Activated CD4-positive, alpha-beta T cell treated with anti-CD3 and anti-CD28 coated beads, Interleukin-2, amount 10 ng/mL, durations not matched to agents 7 days and 5 days (primary cell): Measurements from ENCODE around the gene MAGEF1. TPM values are rescaled to one million over a fixed set of nuclear protein-coding genes. Genes with fewer than 3 reads are reported as not detected.
"Not testable (repeated sequence)": the region's sequence is repeated elsewhere in the genome, so short reads cannot be mapped to it uniquely, and the experiment has no call there.

Experiments used
- CTCF ChIA-PET: fragments of 350-600 bp; sonication (Branson Sonifier 250); formaldehyde crosslinking; loops from one replicate; lab custom pipeline; 2021; ENCODE audit warnings: antibody characterized with exemption; lab: Charles Lee
- POLR2A ChIA-PET: fragments of 350-600 bp; sonication (Branson Sonifier 250); formaldehyde crosslinking; loops from one replicate; lab custom pipeline; 2021; ENCODE audit warnings: antibody characterized with exemption; lab: Charles Lee
- DNase-seq: peaks from one replicate; pipeline ENCODE4 v3.0.0-alpha.2; 2020
- H3K27ac Mint-ChIP-seq: one replicate; pipeline ENCODE4 v1.8.0; 2021; ENCODE audit warnings: mild to moderate bottlenecking, moderate library complexity, mixed read lengths
- H3K27me3 Mint-ChIP-seq: one replicate; pipeline ENCODE4 v1.8.0; 2021; ENCODE audit warnings: mixed read lengths
- H3K36me3 Mint-ChIP-seq: one replicate; pipeline ENCODE4 v1.8.0; 2021; ENCODE audit warnings: low read depth, mixed read lengths
- H3K4me1 Mint-ChIP-seq: one replicate; pipeline ENCODE4 v1.8.0; 2021; ENCODE audit warnings: mixed read lengths
- H3K4me3 Mint-ChIP-seq: one replicate; pipeline ENCODE4 v1.8.0; 2021; ENCODE audit warnings: mild to moderate bottlenecking, moderate library complexity, mixed read lengths
- H3K9me3 Mint-ChIP-seq: one replicate; pipeline ENCODE4 v1.8.0; 2021; ENCODE audit warnings: mixed read lengths
- total RNA-seq, 2 experiments: library from RNA; stranded (reverse); gene quantifications; one replicate each; pipeline ENCODE4 v1.2.3, GENCODE V29; 2021

The MAGEF1 gene
- total RNA-seq, 2 experiments from 2014 or later: 5.0 to 6.1 TPM

DNA sequence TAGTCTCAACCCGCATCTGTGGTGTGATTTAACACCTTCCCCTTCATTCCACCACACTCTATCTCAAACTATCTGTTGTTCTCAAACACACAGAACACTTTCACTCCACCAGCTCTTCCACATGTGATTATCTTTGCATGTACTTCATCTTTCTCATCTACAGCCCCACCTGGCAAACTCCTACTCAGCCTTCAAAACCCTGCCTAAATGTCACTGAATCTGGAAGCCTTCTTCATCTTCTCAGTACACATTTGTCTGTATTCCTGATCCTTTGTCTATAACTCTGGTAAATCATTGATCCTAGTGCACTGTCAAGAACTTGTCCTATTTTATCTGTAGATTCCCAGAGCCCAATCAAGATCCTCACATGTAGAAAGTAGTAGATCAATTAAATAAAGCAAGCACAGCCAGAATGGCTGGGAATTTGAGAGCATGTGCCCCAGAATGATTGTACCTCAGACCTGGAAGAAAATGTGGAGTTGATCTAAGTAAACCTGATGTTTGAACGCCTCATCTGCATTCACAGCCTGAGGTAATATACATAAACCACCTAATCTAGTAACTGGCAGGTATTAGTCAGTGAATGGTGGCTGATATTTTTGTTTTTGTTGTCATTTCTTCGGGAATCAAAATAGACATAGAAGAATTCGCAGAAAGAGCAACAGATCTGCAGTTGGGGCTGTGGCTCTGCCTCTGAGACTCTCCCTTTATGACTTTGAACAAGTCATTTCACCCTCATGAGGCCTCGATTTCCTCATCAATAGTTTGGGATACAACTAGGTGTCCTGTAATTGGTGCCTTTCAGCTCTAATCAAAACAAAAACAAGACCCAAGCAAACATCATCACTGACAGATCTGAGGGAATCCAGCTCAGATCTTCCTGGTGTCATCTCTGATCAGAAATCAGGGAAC lies 28.0 kb upstream of the MAGEF1 start:
- Mint-ChIP-seq H3K9me3 (no peaks in the 10 kb centered on the region), H3K4me3 (no peak overlapping the region), H3K27me3 (peaks cover 5% of the 10 kb centered on the region), H3K4me1 (no peaks in the 10 kb centered on the region), H3K27ac (no peak overlapping the region), H3K36me3 (no peaks in the 10 kb centered on the region)
- CTCF ChIA-PET: interaction anchor here (0.5 kb wide), 1 partner anchor 745 kb away, joined by 3 read pairs; no protein-coding TSS in a partner anchor
- POLR2A ChIA-PET: no interaction called here
- no peak for DNase-seq

DNA sequence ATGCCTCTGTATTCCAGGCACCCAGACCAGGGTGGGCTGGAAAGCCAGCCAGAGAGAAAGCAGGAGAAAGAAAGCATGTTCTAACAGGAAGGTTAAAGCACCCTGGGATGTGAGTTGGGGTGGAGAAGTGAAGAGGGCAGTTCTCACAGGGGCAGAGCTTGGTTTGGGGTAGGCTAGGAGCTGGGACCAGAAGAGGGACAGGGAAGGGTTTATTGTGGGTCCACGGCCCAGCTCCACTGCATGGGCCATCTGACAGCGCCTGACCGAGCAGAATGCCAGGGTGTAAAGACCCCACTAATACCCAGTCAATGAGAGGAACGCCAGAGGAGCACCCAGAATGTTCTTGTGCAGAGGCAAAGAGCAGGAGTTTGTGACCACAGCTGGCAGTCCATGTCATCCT lies 27.1 kb upstream of the MAGEF1 start:
- Mint-ChIP-seq H3K27ac (no peak overlapping the region), H3K4me3 (no peak overlapping the region), H3K27me3 (peaks cover 5% of the 10 kb centered on the region), H3K36me3 (no peaks in the 10 kb centered on the region), H3K9me3 (no peaks in the 10 kb centered on the region), H3K4me1 (no peaks in the 10 kb centered on the region)
- ChIA-PET CTCF (interaction anchor here (1.2 kb wide), 1 partner anchor 25 kb away, joined by 3 read pairs; no protein-coding TSS in a partner anchor), POLR2A (no interaction called here)
- DNase-seq: no peak

DNA sequence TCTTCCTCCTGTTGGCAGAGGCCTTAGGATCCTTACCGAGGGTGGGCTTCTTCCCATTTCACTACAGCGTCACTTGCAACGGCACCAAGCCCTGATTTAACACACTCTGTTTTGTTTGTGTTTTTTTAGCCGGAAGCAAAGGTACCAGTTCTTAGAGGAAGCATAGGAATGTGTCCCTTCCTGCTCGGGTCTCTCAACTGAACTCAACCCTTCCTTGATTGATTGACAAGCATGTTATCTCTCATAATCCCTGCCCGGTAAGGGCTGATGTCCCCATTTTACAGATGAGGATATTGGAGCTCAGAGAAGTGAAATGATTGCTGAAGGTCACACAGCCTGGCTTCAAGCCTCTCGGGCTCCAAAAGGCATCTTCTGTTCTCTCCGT lies 26.6 kb upstream of the MAGEF1 start:
- POLR2A ChIA-PET: no interaction called here
- Mint-ChIP-seq H3K36me3 (no peaks in the 10 kb centered on the region), H3K4me3 (no peak overlapping the region), H3K27me3 (peaks cover 5% of the 10 kb centered on the region), H3K9me3 (no peaks in the 10 kb centered on the region), H3K27ac (no peak overlapping the region), H3K4me1 (no peaks in the 10 kb centered on the region)
- no peak for DNase-seq
- CTCF ChIA-PET: interaction anchor here (1.2 kb wide), 1 partner anchor 26 kb away, joined by 3 read pairs; no protein-coding TSS in a partner anchor

DNA sequence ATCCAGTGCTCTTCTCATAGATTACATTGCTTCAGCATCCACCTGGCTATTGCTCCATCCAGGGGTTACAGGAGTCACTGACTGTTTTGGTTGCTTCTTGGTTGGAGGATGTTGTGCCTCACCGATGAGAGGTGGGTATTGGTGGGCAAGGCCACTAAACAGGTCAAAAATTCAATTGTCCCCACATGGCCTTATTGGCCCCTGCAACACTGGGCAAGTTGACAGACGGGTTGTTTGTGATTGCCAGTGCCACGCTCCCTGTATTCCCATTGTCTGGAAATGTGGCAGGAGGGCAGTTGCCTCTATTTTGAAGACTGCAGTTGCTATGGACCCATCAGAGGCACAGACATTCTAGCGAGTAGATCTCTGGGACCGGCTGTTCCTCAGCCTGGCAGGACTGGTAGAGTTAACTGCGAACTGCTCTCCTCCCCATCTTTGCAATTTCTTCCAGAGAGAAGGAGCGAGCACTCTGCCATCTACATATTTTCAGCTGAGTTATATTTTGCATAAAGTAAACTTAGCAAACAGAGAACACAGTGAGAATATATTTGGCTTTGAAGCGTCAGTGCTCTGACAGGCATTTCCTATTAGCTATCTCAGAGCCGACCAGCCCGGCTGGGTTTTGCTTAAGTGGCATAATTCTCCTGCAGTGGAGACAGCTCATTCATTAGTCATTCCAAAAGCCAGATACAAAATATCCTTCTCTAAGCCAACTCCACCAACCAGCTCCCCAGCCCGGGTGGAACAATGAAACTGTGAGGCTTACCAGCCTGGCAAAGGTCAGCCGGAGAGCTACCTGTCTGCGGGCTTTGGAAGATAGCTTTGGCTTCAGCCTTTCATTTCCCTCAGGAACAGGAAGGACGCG lies 26.0 kb upstream of the MAGEF1 start:
- no peaks in the 10 kb centered on the region for H3K9me3 Mint-ChIP-seq
- ChIA-PET CTCF (interaction anchor here (1.2 kb wide), 1 partner anchor 26 kb away, joined by 3 read pairs; no protein-coding TSS in a partner anchor), POLR2A (no interaction called here)
- peaks cover 5% of the 10 kb centered on the region for H3K27me3 Mint-ChIP-seq
- no peak overlapping the region for H3K4me3 Mint-ChIP-seq
- no peak for DNase-seq
- H3K36me3 Mint-ChIP-seq: no peaks in the 10 kb centered on the region
- H3K4me1 Mint-ChIP-seq: no peaks in the 10 kb centered on the region
- no peak overlapping the region for H3K27ac Mint-ChIP-seq

DNA sequence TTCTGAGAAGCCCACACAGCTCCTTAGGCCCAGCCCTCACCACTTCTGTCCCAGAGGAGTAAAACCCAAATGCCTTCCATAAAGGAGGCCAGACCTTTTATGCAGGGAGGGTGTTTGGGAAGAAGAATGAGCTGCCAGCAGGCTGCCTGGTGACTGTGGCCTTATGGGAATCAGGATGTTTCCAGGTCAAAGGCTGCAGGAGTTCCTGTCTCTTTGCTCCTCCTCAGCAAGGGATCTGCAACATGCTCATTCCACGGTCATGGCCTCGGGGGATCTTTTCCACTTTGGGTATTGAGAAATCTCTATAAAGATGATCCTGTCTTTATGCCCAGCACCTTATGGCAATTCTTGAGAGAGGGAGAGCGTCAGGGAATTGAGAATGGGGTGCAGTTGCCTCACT lies 25.2 kb upstream of the MAGEF1 start:
- Mint-ChIP-seq H3K4me1 (no peaks in the 10 kb centered on the region), H3K36me3 (no peaks in the 10 kb centered on the region), H3K27ac (no peak overlapping the region), H3K4me3 (no peak overlapping the region), H3K27me3 (peaks cover 5% of the 10 kb centered on the region), H3K9me3 (no peaks in the 10 kb centered on the region)
- no peak for DNase-seq
- ChIA-PET POLR2A (no interaction called here), CTCF (interaction anchor here (1.2 kb wide), 1 partner anchor 12 kb away, joined by 5 read pairs; no protein-coding TSS in a partner anchor)

DNA sequence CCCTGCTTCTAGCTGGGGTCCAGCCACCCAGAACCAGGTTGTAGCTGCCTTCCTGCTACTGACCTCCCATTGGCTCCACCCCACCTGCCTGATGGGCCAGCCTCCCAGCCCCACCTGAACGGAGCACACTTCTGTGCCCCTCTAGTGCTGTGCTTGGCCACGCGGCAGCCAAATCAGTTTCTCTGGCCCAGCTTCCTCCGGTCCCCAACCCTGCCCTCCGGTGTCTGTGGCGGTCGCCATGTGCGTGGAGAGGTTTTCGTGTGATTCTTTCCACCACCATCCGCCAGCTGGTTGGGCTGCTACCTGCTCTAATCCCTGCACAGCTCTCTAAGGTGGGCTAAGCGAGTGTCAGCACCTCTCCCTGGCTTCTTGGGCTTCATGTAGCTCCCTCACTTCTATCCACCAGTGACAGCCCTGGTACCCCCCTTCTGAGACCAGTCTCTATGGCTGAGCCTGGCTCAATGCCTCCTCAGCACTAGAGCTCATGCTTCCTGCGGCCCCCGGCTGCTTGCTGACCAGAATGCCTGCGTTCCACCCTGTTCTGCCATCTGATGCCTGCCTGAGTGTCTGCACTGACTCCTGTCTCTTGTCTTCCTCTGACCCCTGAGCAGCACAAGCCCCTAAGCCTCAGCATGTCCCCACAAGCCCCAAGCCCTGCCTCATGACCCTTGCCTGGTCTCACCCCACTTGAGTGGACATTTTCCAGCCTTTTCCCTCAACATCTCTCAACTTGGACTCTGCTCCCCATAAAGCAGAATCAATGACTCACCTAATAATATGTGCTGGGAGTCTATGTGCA lies 23.2 kb upstream of the MAGEF1 start:
- ChIA-PET CTCF (interaction anchor here (0.8 to 1.2 kb wide), 2 partner anchors 37 to 87 kb away, joined by 3 to 4 read pairs; no protein-coding TSS in a partner anchor), POLR2A (no interaction called here)
- Mint-ChIP-seq H3K9me3 (no peaks in the 10 kb centered on the region), H3K36me3 (no peaks in the 10 kb centered on the region), H3K27ac (no peak overlapping the region), H3K27me3 (peaks cover 7% of the 10 kb centered on the region), H3K4me3 (no peak overlapping the region), H3K4me1 (no peaks in the 10 kb centered on the region)
- no peak for DNase-seq

GRCh38 chr3:184733971-184734608 lies 22.2 kb upstream of the MAGEF1 start:
- no peak for DNase-seq
- ChIA-PET POLR2A (no interaction called here), CTCF (interaction anchor here (0.7 to 1.3 kb wide), 4 partner anchors 8 to 86 kb away, joined by 3 to 4 read pairs (median 4); no protein-coding TSS in a partner anchor)
- no peaks in the 10 kb centered on the region for H3K4me1 Mint-ChIP-seq
- H3K27me3 Mint-ChIP-seq: peaks cover 5% of the 10 kb centered on the region
- no peaks in the 10 kb centered on the region for H3K36me3 Mint-ChIP-seq
- no peak overlapping the region for H3K27ac Mint-ChIP-seq
- no peak overlapping the region for H3K4me3 Mint-ChIP-seq
- no peaks in the 10 kb centered on the region for H3K9me3 Mint-ChIP-seq

DNA sequence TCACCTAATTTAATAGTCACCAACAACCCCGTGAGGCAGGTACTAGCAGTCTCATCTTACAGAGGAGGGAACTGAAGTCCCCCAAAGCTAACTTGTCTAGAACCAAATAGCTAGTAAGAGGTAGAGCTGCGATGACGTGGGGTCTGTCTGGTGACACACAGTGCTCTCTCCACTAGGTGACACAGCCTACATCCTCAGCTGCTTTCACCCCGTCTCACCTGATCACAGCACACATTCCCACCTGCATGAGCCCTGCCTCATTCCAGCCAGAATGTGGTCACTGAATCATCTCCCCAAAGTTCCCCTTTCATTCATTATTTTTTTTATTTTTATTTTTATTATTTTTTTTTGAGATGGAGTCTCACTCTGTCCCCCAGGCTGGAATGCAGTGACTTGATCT lies 21.3 kb upstream of the MAGEF1 start:
- POLR2A ChIA-PET: no interaction called here
- H3K9me3 Mint-ChIP-seq: no peaks in the 10 kb centered on the region
- no peak for DNase-seq
- H3K27me3 Mint-ChIP-seq: peaks cover 3% of the 10 kb centered on the region
- CTCF ChIA-PET: interaction anchor here (0.7 to 1.3 kb wide), 2 partner anchors 9 to 16 kb away, joined by 3 to 4 read pairs; no protein-coding TSS in a partner anchor
- H3K4me3 Mint-ChIP-seq: no peak overlapping the region
- H3K36me3 Mint-ChIP-seq: no peaks in the 10 kb centered on the region
- no peak overlapping the region for H3K27ac Mint-ChIP-seq
- no peaks in the 10 kb centered on the region for H3K4me1 Mint-ChIP-seq

- H3K4me3 Mint-ChIP-seq: no peak overlapping the region
- H3K36me3 Mint-ChIP-seq: no peaks in the 10 kb centered on the region
- H3K27ac Mint-ChIP-seq: no peak overlapping the region
- no peaks in the 10 kb centered on the region for H3K9me3 Mint-ChIP-seq
- no peak for DNase-seq
- ChIA-PET POLR2A (interaction anchor here (0.7 kb wide), 1 partner anchor 901 kb away, joined by 3 read pairs; no protein-coding TSS in a partner anchor), CTCF (no interaction called here)
- H3K4me1 Mint-ChIP-seq: no peaks in the 10 kb centered on the region
- peaks cover 7% of the 10 kb centered on the region for H3K27me3 Mint-ChIP-seq
Measured at GRCh38 chr3:184731786-184732537, 20.1 kb upstream of the MAGEF1 start.

DNA sequence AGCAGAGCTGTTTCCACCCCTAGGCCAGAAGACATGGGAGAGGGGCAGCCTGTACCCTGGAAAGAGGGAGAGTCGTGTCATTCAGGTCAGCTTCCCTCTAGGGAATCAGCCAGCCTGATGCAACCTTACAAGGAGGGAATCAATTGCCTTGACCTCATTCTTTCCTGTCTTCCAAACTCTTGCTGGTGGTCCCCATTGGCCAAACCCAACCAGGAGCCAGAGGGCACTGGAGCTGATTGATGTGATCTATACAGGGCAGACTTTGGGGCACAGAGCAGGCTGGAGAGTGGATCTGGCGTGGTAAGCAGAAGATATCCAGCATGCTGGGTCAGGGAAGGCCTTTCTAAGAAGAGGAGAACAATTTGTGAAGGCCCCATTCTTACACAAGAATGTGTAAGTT lies 19.1 kb upstream of the MAGEF1 start:
- H3K9me3 Mint-ChIP-seq: no peaks in the 10 kb centered on the region
- peaks cover 7% of the 10 kb centered on the region for H3K27me3 Mint-ChIP-seq
- no peak for DNase-seq
- H3K27ac Mint-ChIP-seq: no peak overlapping the region
- POLR2A ChIA-PET: no interaction called here
- H3K4me3 Mint-ChIP-seq: no peak overlapping the region
- H3K4me1 Mint-ChIP-seq: no peaks in the 10 kb centered on the region
- H3K36me3 Mint-ChIP-seq: no peaks in the 10 kb centered on the region
- CTCF ChIA-PET: interaction anchor here (1.0 kb wide), 1 partner anchor 13 kb away, joined by 3 read pairs; no protein-coding TSS in a partner anchor

GRCh38 chr3:184729154-184729553 lies 17.3 kb upstream of the MAGEF1 start:
- H3K4me3 Mint-ChIP-seq, H3K36me3 Mint-ChIP-seq, H3K27ac Mint-ChIP-seq, POLR2A ChIA-PET, DNase-seq, H3K4me1 Mint-ChIP-seq, H3K9me3 Mint-ChIP-seq: not testable (repeated sequence)
- H3K27me3 Mint-ChIP-seq: peaks cover 10% of the 10 kb centered on the region
- CTCF ChIA-PET: interaction anchor here (1.4 kb wide), 1 partner anchor 168 kb away, joined by 3 read pairs; the partner anchor contains the start of gene EPHB3
